ENCODE results near the gene NCOA4.
"Not testable (repeated sequence)": the region's sequence is repeated elsewhere in the genome, so short reads cannot be mapped to it uniquely, and the experiment has no call there.

NCOA4 gene

DNA sequence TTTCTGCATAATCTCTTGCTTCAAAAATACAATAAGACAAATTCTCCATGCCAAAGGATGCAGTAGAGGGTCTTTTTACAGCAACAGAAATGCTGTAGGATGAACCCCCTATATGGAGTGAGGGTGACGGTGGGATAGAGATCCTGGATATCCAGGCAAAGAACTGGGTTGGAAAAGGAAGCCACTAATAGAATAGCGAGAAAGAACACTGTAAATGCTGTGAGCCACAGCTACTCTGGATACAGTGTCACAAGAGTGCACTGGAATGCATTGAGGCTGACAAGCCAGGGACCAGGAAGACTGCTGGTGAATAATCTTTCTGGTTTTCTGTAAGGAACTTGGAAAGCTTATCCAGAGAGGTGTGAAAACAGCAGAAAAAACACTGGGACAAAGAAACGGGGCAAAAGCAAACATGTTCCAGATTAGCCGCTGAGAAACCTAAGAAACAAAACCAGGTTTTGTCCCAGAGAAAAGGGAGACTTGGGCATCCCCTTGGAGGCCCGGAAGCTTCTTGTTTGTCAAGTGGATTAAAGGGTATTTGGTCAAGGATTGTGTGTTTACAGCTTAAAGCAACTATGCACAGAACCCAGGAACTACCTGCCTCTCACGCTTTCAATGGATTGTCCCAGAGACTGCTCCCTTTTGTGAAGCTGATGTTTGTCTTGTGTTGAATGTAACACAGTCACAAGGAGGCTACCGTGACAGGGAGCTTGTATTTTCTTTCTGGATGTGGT, 21.8 kb upstream of the NCOA4 start:
- no peak for DNase-seq (ENCODE audit: low spot score)

DNA sequence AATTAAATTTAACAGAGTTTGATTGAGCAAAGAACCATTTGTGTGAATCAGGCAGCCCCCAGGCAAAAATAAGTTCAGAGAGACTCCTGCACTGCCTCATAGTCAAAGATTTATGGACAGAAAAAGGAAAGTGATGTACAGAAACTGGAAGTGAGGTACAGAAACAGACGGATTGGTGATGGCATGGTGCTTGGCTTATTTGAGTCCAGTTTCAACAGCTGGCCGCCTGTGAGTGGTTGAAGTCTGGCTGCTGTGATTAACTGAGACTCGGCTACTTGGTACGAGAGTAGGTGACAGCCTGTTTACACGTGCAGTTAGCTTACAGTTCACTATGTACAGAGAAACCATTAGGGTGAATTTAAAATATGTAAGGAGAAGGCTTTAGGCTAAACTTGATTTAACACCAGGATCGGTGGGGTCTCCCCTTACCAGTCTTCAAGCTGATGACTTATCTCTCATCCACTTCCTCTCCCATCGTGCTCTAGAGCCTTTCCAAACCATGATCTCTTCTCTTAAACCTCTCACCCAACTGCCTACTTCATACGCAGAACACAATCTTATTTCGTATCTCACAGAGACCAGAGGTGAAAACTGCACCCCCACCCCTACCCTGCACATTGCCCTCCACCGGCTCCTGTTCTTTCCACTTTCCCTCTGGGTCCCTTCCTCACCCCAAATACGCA, 20.7 kb upstream of the NCOA4 start:
- no peak for DNase-seq (ENCODE audit: low spot score)

DNA sequence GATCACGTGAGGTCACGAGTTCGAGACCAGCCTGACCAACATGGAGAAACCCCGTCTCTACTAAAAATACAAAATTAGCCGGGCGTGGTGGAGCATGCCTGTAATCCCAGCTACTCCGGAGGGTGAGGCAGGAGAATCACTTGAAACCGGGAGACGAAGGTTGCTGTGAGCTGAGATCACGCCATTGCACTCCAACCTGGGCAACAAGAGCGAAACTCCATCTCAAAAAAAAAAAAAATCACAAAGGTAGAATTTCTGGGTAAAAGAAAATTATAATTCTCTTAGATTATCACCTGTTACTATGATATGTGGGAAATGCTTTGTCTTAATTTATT, 19.0 kb upstream of the NCOA4 start:
- not testable (repeated sequence) for DNase-seq (ENCODE audit: low spot score)

DNA sequence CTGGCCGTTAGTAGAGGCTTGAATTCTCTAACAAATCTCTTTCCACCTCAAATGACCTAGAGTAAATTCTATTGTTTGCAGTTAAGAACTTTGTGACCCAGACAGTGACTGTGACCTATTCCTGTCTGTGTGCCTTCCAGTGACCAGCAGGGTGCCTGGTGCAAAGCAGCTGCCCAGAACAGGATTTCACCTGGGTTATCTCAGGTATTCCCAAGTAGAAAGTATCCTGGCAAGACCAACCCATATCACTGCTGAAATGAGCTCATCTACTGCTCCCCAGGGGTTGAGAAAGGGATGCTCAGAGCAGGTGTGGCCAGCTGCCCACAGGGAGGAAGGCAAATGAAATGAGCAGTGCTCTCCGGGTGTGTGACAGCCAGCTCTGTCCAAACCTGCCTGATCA, 17.7 kb upstream of the NCOA4 start:
- no peak for DNase-seq (ENCODE audit: low spot score)

DNA sequence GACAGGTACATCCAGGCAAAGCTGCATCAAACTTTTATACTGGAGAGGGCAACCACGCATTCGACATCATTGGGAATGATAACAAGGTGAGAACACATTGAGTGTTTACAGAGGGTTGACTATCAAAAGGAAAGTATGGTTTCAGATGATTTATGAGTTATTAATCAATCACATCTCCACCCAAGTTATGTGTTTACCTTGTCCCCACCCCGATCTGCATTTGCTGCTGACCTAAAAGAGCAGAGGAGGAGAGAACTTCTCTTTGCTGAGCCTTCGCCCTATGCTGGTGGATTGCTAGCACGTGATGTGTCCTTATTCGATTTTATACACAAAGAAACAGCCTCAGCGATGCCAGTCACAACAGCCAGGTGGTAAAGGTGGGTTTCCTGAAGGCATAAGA, 15.8 kb upstream of the NCOA4 start, which contains the start of gene MSMB:
MSMB (minus strand) TSS at position 9 of the 400 bp plus-strand sequence. CDS start 32 bp downstream, outside the sequence.
- DNase-seq (ENCODE audit: low spot score): no peak

DNA sequence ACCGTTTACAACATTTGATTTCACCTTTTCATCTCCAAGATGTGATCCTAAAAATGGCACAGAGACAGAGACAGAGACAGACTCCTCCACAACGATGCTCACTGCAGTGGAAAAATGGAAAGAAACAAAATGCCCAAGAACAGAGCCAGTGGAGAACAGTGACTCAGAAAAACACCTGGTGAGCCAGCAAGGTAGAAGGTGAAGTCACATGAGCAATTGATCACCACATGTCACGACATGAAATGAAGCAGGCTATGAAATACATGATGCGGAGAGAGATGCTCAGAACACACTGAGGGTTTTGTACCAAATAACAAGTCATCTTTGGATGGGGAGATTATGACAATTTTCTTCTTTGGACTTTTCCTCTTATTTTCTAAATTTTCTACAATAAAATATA, 12.1 kb upstream of the NCOA4 start:
- no peak for DNase-seq (ENCODE audit: low spot score)

DNA sequence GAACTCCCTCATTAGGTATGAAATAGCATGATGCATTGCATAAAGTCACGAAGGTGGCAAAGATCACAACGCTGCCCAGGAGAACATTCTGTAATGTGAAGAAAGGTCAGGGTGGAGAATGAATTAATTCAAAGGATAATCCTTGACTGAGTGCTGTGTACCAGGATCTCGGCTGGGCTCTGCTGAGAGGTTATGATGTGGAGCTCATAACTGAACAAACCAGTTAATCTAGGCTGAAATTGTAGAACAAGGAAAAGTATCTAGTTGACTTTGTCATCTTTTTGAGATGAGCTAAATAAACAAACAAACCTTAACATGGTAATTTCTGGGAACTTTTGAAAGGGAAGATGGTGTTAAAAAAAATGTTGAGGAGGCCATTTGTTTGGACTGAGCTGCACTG, 9.6 kb upstream of the NCOA4 start:
- DNase-seq (ENCODE audit: low spot score): no peak

DNA sequence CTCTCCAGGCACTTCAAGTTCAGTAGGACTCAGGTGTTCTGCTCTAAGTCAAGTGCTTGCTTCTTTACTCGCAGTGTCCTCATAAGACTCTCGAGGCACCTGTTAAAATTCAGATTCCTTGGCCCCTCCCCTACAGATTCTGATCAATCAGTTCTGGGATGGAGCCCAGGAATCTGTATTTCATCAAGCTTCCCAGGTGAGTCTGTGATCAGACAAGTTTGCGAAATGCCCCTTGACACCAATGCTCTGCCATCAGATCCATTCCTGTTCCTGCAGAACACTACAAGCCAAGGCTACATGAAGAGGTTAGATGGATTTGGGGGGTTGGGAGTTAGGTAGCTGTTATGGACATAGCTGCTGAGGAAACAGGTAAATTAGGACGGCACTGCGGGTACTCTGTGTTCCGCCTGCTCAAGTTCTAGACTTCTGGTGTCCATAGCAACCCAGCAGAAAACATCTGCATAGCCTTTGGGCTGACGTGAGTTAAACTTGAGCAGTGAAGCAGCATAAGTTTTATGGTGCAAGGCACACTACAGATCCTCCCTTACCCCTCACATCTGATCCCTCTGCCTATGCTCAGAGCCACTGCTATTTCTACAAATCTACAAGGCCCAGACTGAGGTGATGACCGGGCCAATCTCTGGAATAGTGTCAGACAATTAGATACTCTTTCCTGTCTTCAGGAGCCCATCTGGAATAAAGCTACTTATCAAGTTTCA, 6.8 kb upstream of the NCOA4 start:
- no peak for DNase-seq (ENCODE audit: low spot score)

DNA sequence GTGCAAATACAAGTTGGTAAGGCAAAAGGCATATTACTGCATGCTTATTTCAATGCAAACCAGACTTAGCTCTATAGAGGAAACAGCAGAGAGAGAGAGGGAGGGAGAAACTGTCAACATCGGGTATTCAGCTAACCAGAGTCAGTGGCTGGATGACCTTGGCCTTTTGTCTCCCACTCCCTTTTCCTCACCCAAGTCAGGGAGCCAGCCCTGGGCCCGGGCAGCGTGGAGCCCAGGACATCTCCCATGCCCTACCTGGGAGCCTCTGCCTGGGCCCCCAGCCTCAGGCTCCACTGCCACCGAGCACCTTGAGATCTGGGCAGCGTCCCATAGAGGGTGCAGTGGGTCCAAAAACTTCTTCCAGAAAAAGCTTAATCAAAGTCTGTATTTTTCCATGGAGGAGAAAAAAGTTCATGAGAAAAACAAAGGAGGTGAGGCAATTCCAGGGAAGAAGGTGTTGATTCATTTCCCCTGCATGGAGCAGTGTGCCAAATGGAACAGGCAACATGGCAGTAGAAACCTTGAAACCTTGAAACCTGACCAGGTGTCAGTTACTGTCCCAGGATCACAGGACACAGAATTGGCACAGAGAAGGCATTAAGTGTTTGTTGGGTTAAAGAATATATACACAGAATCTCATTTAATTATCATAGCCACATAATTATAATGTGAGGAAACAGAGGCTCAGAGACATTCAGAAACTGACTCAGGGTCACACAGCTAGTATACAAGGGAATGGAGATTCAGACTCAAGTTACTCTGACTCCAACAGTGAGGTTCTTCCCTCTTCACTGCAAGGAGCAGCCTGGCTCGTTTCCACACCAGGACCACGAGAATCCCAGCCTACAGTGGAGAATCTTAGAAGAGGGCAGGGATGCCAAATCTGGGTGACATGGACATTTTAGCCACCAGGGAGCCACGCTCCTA, 5.8 kb upstream of the NCOA4 start:
- no peak for DNase-seq (ENCODE audit: low spot score)

DNA sequence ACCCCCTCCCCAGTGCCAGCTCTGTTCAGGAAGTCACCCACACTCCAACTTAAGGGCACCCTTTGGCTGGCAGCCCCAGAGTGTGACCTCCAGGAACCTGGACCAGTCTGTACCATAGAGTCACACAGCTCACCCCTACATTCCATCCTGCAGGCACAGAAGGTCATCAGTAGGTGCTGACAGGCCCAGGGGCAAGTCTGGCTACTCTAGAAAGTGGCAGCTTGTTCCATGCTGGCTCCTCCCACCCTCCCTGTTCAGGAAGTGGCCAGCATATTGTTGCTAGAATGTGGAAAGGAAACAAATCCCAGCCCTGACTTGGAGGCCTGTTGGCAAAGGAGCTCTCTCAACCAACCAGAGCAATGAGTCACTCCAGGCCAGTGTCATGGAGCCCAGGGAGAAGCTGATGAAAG, 3.2 kb upstream of the NCOA4 start:
- DNase-seq (ENCODE audit: low spot score): no peak

DNA sequence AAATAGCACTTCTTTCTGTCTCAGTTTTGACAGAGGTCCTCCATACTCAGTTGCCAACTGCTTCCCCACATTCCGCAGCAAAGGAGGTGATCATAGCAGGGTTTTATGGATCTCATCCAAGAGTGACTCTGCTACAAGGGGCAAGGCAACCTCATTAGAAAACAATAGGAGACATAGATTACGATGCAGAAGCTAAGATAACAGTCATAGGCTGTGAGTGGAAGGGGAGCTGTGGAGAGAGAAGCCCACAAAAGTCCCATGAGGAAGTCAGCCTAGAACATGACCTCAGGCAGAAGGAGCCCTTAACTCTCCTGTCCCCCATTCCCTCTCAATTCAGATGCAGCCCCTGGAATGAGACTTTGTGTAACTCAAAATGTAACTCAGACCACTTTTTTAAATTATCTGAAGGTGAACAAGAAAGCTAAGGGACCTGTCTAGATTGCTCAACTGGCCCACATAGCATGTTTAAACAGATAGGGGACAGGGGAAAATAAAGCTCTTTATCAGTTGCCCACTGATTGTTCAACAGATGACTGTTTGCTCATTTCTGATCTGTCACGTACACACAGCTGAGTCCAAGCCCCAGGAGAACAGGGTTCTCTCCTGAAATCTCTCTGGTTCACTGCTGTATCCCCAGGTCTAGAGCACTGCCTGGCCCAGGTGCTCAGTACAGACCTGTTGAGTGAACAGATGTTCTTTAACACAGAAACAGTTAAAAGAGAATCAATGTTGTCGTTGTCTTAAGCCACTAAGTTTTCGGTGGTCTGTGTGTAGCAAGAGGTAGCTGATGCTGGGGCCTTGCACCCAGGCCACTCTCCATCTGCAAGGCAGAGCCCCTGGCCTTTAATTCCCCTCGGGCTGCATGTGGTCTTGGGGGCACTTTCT, 1.5 kb upstream of the NCOA4 start:
- DNase-seq (ENCODE audit: low spot score): no peak

DNA sequence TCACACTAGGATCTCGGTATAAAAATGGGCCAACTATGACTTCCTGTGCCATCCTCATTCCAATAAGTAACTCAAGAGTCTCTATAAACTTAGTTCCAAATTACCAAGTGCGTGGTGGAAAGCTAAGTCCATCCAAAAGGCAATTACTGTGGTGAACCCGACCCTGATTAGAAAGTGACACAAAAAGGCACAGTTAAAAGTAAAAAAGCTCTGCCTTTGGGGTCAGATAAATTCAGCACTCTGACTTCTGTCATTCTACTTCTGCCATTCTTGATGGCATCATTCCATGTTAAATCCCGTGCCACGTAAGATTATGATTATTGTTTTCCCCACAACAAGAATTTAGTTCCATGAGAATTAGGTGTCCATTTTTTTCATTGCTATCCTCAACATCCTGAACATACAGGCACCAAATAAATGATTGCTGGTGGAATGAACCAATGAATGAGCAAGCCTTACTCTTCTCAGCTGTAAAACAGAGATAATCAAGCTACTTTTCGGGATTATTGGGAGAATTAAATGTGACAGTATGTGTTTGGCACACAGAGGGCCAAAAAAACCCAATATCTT, 877 bp downstream of the NCOA4 start:
- no peak for DNase-seq (ENCODE audit: low spot score)

DNA sequence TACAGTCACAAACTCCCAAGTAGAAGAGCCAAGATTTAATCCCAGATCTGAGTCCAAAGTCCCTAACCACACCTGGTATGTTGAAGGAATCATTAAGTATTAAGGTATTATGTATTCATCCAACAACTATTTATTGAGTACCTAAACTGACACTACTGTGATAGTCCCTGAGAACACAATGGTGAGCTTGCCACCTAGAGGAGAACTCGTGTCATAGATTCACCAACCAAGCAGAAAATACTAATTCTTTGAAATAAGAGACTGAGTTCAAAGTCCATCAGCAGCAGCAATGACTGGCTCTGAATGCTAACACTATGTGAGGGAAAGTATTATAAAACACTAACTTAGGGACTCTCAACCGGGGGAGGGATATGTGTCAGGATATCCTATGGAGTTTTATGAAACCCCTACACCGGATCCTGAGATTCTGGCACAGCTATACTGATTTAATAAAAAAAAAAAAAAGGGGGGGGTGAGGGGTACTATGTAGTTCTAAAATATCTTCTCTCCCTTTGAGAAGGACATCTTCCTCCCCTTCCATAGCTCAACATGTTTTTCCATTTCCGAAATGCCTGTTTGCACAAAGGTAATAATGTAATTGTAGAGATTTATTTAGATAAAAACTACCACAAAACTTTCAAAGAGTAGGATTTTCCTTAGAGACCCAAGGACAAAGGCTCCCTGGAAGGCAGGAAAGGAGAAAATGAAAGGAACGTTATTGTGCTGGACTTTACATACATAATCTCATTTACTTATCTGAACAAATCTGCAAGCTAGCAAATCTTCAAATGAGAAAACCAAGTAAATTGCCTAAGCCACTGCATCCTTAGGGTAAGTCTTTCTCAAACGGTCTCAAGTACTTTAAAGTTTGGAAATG, 1.6 kb downstream of the NCOA4 start:
- peak; percentile 66 for DNase-seq (ENCODE audit: low spot score)

DNA sequence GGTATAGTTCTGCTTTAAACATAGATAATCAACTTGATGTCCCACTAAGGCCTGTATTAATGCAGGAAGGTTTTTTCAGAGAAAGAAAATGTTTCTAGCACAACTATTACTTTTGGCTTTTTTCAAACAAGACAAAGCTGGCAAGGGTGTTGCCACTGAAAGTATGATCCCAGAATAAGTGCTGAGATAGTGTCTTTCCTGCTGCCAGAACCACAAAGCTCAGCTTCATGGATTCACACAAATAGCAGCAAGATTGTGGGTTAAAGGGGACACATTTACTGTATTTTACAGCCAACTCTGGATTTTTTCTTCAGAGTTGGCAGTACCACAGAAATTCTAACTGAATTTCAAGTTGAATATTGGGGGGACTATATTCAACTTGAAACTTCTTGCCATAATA, 4.3 kb downstream of the NCOA4 start:
- no peak for DNase-seq (ENCODE audit: low spot score)

DNA sequence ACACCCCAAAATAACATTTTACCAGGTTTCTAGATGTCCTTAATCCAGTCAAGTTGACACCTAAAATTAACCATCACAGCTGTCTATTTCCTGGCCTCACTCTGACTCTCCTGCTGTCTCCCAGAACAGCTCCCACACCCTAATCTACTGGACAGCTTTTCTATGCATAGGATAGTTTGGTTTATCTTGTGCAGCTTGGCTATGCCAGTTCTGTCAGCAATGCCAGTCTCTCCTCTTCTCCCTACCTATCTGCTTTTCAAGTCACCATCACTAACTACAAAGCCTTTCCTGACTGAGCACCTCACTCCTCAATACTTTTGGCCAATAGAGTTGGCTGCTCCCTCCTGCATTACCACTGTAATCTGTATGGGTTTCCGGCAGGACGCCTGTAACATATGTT, 5.0 kb downstream of the NCOA4 start:
- no peak for DNase-seq (ENCODE audit: low spot score)

DNA sequence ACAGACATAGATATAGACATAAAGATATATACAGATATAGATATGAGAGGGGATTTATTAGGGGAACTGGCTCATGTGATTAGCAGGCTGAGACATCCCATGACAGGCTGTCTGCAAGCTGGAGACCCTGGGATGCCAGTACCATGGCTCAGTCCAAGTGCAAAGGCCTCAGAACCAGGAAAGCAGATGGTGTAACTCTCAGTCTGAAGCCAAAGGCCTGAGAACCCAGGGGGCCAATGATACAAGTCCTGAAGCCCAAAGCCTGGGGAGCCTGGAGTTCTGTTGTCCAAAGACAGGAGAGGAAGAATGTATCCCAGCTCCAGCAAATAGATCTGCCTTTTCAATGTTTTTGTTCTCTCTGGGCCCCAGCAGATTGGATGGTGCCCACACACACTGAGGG, 5.5 kb downstream of the NCOA4 start:
- DNase-seq (ENCODE audit: low spot score): no peak

DNA sequence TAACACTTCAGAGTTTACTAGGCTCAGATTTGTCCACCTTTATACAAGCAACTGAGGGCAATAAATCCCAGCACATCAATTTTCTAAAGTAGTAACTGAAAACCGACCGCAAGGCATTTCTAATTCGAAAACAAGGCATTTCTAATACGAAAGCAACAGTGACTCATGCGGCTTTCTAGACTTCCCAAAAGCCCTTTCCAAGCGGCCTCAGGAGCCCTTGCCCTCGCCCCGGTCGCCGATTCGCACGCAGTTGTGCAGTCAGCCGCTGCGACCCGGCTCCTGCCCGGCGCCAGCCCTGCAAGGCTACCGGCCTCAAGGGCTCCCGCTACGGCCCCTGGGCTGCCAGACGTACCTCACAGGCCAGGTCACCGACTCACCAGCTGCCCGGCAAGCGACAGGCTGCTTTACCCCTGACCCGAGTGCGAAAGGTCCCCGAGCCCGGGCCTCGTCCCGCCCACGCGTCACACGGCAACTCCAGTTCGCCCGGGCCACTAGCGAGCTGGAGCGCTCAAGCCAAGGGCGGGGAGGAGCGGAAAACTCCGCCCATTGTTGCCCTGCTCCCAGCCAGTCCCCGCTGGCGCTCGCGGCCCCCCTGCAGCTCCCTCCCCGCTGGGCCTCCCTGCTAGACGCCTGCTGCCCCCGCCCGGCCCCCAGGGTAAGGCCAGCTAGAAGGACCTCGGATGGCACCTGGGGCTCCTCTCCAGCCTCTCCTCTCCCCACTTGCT, 7.3 kb downstream of the NCOA4 start:
- DNase-seq (ENCODE audit: low spot score): peak; percentile 74

DNA sequence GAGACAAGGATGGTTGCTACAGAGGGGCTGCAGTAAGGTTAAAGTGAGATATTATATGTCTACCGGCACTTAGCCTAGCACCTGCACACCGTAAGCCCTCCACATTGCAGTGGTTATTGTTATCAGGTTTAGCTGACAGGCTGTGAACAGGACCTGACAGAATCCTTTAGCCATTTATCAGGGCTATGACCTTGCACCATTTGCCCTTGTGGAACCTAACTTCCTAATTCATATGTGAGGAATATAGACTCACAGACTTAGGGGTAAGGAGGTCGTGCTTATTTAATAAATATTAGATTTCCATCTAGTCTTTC, 10.1 kb downstream of the NCOA4 start:
- DNase-seq (ENCODE audit: low spot score): no peak
